Measurements from ENCODE around the gene AACS.
A peak's percentile ranks its signal among the peaks of the same experiment; 100 is the strongest.

The AACS gene

DNA sequence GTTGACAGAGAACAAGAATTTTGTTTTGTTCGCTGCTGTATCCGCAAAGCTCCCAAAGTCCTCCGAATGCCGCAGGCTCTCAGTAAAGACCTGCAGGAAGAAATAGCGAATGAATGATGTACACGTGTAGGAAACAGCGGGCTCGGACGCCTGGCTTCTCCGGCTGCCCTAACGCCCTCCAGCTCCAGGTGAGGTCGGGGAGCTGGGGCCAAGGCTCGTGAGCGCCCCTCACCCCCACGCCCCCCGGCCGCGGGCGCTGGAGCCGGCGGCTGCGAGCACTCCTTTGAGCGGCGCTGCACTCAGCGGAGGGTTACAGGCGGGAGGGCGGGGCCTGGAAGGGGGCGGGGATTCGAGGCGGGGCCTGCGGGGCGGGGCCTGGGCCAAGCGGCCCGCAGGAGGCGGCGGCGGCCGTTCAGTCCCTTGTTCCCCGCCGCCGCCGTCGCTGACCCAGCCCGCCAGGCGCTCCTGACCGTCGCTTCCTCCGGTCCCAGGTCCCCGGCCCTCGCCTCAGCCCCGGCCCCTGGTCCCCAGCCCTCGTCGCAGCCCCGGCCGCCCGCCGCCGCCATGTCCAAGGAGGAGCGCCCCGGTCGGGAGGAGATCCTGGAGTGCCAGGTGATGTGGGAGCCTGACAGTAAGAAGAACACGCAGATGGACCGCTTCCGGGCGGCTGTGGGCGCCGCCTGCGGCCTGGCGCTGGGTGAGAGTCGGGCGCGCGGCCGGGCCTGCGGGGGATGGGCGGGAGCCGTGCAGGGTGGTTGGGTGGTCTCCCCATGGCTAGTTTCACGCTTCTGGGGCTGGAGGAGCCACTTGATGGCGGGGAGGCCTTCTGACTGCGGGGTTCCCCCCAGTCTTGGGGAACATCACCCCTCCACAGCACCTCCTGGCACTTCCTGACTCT is at the start of gene AACS (continued):
- TF ChIP-seq SP2 (tag by site-specific recombination; IDR thresholded peaks at IDR 0.05) (peak; percentile 68), ZSCAN30 (tag by site-specific recombination; IDR thresholded peaks at IDR 0.05) (peak; percentile 83; the same call in 1 of the 2 replicates), KLF8 (tag by site-specific recombination; IDR thresholded peaks at IDR 0.05) (peak; percentile 66; the same call in 1 of the 2 replicates), ZBTB7A (tag by site-specific recombination; IDR thresholded peaks at IDR 0.05; ENCODE audit: low read depth) (no peak), ZNF76 (tag by site-specific recombination; IDR thresholded peaks at IDR 0.05; ENCODE audit: borderline replicate concordance, low read depth) (peak; percentile 17; the same call in 1 of the 2 replicates), ZEB2 (tag by site-specific recombination; IDR thresholded peaks at IDR 0.05) (0 out of 2 replicates have a peak, but pooled peaks have one; percentile 34), ZNF600 (tag by site-specific recombination; IDR thresholded peaks at IDR 0.05) (0 out of 2 replicates have a peak, but pooled peaks have one; percentile 6), SP3 (tag by site-specific recombination; IDR thresholded peaks at IDR 0.05) (peak; percentile 80), ZNF324 (tag by site-specific recombination; IDR thresholded peaks at IDR 0.05) (0 out of 2 replicates have a peak, but pooled peaks have one; percentile 31), ZNF596 (tag by site-specific recombination; IDR thresholded peaks at IDR 0.05) (no peak), EGR2 (tag by site-specific recombination; IDR thresholded peaks at IDR 0.05; ENCODE audit: low read depth) (peak; percentile 40), KLF9 (tag by site-specific recombination; IDR thresholded peaks at IDR 0.05; ENCODE audit: low read depth) (peak; percentile 76), ZNF561 (tag by site-specific recombination; IDR thresholded peaks at IDR 0.05; ENCODE audit: borderline replicate concordance) (0 out of 2 replicates have a peak, but pooled peaks have one; percentile 39), GLIS1 (tag by site-specific recombination; IDR thresholded peaks at IDR 0.05) (no peak), ZNF335 (tag by site-specific recombination; conservative IDR thresholded peaks at IDR 0.05) (peak; percentile 49; the same call in 1 of the 2 replicates)
- TF ChIP-seq, protein P1, sequence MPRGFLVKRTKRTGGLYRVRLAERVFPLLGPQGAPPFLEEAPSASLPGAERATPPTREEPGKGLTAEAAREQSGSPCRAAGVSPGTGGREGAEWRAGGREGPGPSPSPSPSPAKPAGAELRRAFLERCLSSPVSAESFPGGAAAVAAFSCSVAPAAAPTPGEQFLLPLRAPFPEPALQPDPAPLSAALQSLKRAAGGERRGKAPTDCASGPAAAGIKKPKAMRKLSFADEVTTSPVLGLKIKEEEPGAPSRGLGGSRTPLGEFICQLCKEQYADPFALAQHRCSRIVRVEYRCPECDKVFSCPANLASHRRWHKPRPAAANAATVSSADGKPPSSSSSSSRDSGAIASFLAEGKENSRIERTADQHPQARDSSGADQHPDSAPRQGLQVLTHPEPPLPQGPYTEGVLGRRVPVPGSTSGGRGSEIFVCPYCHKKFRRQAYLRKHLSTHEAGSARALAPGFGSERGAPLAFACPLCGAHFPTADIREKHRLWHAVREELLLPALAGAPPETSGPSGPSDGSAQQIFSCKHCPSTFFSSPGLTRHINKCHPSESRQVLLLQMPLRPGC (tag by site-specific recombination; IDR thresholded peaks at IDR 0.05), result no peak
- TF ChIP-seq, protein P2, sequence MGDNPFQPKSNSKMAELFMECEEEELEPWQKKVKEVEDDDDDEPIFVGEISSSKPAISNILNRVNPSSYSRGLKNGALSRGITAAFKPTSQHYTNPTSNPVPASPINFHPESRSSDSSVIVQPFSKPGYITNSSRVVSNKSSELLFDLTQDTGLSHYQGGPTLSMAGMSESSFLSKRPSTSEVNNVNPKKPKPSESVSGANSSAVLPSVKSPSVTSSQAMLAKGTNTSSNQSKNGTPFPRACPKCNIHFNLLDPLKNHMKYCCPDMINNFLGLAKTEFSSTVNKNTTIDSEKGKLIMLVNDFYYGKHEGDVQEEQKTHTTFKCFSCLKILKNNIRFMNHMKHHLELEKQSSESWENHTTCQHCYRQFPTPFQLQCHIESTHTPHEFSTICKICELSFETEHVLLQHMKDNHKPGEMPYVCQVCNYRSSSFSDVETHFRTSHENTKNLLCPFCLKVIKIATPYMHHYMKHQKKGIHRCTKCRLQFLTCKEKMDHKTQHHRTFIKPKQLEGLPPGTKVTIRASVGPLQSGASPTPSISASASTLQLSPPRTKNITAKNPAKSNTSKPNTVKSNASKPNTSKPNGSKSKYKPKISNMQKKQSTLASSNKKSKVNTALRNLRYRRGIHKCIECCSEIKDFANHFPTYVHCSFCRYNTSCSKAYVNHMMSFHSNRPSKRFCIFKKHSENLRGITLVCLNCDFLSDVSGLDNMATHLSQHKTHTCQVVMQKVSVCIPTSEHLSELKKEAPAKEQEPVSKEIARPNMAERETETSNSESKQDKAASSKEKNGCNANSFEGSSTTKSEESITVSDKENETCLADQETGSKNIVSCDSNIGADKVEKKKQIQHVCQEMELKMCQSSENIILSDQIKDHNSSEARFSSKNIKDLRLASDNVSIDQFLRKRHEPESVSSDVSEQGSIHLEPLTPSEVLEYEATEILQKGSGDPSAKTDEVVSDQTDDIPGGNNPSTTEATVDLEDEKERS (tag by site-specific recombination; IDR thresholded peaks at IDR 0.05), result no peak
- TF ChIP-seq, protein P3, sequence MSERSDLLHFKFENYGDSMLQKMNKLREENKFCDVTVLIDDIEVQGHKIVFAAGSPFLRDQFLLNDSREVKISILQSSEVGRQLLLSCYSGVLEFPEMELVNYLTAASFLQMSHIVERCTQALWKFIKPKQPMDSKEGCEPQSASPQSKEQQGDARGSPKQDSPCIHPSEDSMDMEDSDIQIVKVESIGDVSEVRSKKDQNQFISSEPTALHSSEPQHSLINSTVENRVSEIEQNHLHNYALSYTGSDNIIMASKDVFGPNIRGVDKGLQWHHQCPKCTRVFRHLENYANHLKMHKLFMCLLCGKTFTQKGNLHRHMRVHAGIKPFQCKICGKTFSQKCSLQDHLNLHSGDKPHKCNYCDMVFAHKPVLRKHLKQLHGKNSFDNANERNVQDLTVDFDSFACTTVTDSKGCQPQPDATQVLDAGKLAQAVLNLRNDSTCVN (tag by site-specific recombination; optimal IDR thresholded peaks at IDR 0.05), result peak; percentile 71
- TF ChIP-seq, protein P4, sequence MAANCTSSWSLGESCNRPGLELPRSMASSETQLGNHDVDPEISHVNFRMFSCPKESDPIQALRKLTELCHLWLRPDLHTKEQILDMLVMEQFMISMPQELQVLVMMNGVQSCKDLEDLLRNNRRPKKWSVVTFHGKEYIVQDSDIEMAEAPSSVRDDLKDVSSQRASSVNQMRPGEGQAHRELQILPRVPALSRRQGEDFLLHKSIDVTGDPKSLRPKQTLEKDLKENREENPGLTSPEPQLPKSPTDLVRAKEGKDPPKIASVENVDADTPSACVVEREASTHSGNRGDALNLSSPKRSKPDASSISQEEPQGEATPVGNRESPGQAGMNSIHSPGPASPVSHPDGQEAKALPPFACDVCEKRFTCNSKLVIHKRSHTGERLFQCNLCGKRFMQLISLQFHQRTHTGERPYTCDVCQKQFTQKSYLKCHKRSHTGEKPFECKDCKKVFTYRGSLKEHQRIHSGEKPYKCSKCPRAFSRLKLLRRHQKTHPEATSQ (tag by site-specific recombination; IDR thresholded peaks at IDR 0.05), result no peak
- TF ChIP-seq, protein P5, sequence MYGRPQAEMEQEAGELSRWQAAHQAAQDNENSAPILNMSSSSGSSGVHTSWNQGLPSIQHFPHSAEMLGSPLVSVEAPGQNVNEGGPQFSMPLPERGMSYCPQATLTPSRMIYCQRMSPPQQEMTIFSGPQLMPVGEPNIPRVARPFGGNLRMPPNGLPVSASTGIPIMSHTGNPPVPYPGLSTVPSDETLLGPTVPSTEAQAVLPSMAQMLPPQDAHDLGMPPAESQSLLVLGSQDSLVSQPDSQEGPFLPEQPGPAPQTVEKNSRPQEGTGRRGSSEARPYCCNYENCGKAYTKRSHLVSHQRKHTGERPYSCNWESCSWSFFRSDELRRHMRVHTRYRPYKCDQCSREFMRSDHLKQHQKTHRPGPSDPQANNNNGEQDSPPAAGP (tag by site-specific recombination; IDR thresholded peaks at IDR 0.05), result peak; percentile 34; the same call in 1 of the 2 replicates
- TF ChIP-seq, protein P6, sequence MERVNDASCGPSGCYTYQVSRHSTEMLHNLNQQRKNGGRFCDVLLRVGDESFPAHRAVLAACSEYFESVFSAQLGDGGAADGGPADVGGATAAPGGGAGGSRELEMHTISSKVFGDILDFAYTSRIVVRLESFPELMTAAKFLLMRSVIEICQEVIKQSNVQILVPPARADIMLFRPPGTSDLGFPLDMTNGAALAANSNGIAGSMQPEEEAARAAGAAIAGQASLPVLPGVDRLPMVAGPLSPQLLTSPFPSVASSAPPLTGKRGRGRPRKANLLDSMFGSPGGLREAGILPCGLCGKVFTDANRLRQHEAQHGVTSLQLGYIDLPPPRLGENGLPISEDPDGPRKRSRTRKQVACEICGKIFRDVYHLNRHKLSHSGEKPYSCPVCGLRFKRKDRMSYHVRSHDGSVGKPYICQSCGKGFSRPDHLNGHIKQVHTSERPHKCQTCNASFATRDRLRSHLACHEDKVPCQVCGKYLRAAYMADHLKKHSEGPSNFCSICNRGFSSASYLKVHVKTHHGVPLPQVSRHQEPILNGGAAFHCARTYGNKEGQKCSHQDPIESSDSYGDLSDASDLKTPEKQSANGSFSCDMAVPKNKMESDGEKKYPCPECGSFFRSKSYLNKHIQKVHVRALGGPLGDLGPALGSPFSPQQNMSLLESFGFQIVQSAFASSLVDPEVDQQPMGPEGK (tag by site-specific recombination; IDR thresholded peaks at IDR 0.05), result peak; percentile 66
